ENCODE data around the gene NHS.

NHS gene

DNA sequence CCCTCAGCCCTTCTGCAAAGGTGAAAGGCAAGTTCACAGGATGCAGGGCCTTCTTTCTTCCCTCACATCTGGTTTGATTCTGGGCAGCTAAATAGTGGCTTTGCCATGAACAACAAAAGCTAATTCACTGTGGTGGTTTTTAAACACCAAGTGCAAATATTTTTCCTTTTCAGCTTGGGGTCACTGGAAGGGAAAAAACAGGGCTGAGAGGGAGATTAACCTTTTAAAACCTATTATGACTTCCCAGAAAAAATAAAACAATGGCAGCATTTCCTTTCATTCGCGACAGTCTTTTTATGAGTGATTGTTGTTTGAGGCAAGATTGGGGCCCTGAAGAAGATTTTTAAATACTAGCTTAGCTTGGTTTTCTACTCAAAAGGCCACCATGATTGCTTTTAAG lies 258.5 kb downstream of the NHS start:
- DNase-seq, result no peak

DNA sequence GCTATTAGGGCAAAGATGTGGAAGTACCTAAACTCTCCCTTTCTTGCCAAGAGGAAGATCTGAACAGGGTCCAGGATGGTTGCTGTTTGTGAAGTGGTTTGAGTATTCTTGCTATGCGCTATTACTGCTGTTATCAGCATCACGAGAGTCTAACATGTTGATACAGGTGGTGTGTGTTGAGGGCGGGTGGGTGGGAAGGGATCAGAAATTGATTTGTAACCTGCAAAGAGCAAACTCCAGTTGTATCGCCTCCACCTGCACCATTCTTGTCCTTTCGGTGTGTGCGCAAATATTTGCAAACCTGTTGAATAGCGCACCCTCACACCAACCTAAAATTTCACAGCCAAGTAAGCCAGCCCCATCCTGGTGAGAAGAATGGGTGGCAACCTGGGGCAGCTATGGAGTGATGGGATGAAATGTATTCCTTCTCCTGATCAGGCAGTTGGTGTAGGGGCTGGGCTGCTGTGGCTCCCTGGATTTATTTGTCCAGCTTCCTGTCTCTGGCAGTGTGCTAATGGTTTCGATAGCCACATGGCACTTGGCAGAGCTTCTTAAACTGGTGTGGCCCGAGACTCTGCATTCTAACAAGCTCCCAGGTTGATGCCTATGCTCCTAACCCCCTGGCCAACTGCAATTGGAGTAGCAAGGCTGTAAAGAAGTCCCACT lies 259.7 kb downstream of the NHS start:
- DNase-seq, result no peak

GRCh38 chrX:17635231-17635630 lies 260.2 kb downstream of the NHS start:
- DNase-seq, result no peak

DNA sequence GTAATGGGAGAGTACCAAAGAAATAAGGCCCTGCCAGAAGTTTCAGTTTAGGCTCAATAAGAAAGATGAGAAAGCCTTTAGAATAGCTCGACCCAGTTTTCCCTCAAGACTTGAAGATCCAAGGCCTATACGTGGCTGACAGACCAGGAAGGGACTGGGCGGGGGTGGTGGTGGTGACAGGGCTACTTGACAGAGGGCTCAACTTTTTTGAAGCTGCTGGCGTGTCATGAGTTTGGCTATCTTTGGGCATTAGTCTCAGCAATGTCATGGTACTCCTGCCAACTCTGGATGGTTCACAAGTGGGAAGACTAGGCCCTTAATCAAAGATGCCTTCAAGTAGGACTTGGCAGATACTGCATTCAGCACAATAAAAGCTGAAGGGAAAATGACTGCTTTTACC lies 262.2 kb downstream of the NHS start:
- DNase-seq, result no peak

DNA sequence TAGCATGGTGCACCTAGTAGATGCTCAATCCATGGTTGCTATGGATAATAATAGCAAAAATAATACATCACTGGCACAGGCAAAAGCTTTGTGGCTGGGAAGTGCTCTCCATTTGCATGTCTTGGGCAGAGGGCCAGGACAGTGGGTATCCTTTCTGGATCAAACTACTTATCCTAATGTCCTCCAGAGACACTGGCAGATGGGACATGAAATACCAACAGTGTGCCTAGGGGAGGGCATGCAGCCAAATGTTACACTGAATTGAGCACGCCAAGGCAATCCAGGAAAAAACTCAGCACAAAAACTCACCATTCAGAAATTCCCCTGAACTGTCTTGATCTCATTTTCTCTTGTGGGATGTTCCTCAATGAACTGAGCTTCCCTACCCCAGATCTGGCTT lies 263.7 kb downstream of the NHS start:
- no peak for DNase-seq

DNA sequence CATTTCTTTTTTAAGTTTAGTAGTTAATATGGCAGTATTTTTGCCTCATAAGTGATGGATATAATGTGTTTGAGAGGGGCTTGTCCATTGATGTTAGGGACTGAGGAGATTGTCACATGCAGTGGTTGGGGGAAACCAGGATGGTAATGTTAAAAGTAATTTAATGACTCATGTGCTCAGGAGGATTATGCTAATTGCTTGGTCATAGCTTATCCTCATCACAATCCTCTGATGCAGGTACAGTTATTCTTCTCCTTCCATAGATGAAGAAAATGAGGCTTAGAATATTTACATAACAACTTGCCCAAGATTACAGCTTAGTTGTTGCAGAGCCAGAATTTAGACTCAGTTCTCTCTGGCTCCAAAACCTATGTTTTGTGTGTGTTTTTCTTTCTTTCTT lies 267.9 kb downstream of the NHS start:
- no peak for DNase-seq

DNA sequence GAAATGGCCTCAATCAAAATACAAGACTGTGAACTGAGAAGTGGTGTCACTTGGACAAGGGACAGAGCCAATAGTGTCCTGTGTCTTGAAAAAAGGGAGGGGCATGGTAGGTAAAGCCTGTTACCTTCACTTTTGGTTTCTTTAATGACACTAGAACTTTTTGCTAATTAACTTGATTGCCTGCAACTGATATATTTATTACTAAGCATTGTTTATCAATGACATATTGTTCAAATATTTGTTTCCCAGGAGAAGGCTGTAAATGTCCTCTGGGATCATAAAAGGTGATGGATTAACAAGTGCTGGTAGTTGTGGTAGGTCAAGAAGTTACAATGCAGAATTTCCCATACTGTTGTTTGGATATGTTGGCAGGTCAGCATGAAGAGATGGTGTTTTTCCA lies 268.5 kb downstream of the NHS start:
- DNase-seq, result no peak

DNA sequence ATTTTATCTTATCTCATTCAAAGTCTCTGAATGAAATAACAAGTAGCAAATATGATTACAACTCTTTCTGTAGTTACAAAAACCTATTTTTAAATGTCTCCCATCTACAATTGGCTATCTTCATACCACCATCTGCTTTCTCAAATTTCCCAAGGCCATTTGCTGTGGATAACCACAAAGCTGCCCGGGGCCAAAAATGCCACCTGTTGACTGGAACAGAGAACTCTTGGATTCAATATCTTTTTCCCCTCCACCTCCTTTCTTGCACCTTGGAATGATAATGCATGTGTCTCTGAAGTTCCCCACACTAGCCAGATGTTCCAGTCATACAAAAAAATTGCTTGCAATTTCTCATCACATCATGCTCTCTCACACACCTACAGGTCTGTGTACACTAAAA lies 269.0 kb downstream of the NHS start:
- no peak for DNase-seq

DNA sequence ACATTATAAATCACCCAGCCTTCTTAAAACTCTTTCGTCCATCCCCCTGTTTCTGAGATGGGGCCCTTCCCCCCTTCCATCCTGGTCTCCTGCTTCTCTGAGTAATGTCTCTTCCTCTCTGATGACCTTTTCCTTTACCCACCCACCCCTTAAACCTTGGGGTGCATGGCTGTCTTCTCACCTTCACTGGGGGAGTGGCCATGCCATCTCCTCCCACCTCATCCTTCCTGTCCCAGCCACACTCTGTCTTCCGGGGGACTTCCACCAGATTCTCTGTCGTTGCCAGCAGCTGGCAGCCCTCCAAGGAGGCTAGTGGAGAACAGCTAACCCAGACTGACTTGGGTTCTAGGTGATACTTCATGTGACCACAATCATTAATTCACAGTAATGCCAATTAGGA lies 279.1 kb downstream of the NHS start:
- no peak for DNase-seq

GRCh38 chrX:17655211-17656034 lies 280.4 kb downstream of the NHS start:
- no peak for DNase-seq

DNA sequence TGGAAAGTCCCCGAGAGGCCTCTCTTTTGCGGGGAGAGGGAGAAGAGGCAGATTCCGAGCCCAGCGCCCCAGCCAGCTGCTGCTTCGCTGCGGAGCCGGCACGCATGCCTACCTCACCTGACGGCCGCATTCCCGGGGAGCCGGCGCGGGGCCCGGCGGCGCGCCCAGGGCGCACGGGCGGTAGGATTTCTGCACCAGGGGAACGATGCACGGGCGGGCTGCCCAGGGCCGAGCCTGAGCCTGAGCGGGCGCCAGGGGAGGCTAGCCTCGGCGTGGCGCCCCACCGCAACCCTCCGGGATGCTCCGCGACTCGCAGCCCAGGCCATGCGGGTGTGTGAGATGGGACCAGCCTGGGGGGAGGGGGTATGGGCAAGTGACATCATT lies 281.0 kb downstream of the NHS start:
- no peak for DNase-seq

DNA sequence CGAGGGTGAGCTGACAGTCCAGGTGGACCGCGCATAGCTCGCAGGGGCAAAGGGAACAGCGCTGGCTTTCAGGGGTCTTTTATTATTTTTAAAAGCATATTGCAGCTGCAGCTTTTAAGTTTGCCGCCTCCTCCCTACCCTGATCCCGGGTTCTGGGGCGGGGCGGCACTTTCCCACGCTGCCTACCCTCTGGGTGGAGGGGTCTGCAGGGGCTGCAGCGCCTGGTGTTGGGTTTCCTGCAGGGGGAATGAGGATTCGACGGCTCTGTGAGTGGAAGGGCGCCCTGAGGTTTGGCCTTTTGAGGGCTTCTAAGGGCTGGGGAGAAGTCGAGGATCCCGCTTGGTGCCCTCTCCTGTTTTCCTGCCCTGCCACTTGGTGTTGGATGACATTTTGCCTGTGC lies 281.6 kb downstream of the NHS start:
- no peak for DNase-seq

- no peak for DNase-seq
Measured at GRCh38 chrX:17662391-17662790, 287.4 kb downstream of the NHS start.

DNA sequence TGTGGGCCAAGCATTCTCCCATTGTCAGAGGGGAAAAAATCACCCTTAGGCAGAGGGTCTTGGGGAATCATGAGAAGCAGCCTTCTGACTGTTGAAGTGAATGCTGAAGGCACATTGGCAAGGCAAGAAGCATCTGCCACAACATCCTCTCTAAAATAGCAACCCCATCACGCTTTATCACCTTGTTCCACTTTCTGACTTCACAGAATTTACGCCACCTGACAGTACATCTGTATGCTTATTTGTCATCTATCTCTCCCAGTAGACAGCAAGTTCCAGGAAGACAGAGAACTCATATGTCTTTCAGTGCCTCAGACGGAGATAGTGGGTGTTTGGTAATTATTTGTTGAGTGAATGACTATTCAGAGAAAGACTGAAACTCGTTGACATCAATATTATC lies 293.9 kb downstream of the NHS start:
- DNase-seq, result no peak

DNA sequence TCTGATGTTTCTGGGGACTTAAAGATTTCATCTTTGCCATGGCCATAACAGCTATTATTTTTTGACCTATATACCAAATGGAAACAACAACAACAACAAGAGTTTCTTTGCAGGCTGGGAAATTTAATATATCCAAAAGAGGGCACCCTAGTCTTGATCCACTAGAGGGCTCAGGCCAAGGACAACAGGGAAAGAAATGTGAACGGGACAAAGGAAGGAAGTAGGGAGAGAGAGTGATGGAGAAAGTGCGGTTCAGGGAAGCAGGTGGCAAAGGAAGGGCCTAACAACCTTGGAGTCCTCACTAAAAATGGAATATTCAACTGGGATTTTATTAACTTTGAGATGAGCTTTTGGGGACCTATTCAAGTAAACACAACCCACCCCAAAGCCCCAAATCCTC lies 294.5 kb downstream of the NHS start:
- DNase-seq, result no peak

DNA sequence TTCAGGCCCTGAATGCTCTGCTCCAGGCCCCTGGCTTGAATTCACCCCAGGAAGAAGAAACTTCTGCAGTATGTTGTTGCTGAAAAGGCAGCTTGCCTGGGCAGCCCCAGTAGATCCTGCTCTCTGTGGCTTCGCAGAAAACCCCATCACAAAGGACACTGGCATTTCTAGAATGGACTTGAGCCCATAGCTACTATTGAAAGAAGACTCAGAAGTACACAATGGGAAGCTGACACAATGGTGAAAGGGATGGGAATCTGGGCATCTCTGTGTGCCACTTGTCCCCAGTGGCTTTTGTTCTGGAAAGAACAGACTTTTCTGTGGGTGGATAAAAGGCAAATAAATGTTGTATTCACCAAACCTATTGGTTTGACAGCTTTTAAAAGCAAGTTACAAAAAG lies 294.9 kb downstream of the NHS start:
- DNase-seq, result no peak

GRCh38 chrX:17670874-17671273 lies 295.9 kb downstream of the NHS start:
- no peak for DNase-seq

- DNase-seq, result no peak
Measured at GRCh38 chrX:17674601-17675000, 299.6 kb downstream of the NHS start.

- no peak for DNase-seq
Measured at GRCh38 chrX:17679261-17679660, 304.3 kb downstream of the NHS start.

DNA sequence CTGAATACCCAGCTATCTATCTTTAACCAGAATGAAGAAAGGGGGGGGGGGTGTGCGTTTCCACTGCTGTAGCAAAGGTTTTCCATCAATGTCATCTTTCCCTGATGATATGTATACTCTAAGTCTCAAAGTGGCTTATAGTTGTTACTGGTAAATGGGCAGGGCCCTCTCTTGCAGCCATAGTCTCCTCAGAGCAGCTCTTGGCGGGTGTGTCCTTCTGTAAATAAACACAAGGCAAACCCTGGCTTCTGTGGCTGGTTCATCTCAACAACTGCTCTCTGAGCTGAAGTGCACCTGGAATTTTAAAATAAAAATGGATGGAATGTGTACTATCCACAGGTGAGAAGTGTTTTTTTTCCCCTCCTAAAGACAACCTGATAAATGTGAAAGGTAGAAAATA lies 304.8 kb downstream of the NHS start:
- DNase-seq, result no peak

- no peak for DNase-seq
Measured at GRCh38 chrX:17680732-17681413, 305.9 kb downstream of the NHS start.

- DNase-seq, result no peak
Measured at GRCh38 chrX:17682259-17682658, 307.3 kb downstream of the NHS start.

DNA sequence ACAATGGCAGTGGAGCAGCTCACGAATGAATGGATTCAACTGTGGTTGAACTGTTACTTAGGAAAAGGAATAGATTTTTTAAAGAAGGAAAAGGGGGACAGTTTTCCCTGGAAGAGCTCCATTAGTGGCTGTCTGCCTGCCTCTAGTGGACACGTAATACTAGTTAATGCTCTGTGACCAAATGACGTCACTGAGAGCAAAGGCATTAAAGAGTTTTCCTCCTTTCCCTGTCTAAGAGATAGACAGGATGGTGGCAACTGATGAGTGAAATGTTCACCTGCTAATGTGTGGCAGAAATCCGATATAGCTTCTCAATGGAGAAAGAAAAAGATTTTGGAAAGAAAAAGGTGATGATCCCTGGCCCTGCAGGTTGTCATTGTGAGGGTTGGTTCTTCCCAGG lies 310.0 kb downstream of the NHS start:
- no peak for DNase-seq

DNA sequence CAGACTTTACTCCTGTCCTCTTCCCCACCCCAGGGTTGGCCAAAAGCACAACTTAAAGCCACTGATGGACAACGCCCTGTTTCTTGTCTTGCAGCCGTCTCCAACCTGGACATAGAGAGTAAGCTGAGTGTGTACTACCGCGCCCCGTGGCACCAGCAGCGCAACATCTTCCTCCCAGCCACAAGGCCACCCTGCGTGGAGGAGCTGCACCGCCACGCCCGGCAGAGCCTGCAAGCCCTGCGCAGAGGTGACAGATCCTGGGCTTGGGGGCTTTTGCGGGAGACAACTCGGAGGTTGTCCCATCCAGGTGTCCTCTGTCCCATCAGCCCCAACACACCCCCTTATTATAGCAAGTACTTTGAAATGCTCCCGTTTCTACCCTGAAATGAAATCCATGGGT lies 312.6 kb downstream of the NHS start:
- DNase-seq, result no peak
